Osteoblast (primary cell): ENCODE measurements around the gene TRUB1. TPM values are rescaled to one million over a fixed set of nuclear protein-coding genes. Genes with fewer than 3 reads are reported as not detected.

Experiments used
- DNase-seq: peaks from one replicate; pipeline ENCODE4 v3.0.0; 2011; ENCODE audit warnings: low spot score, mixed read lengths; ENCODE audit not compliant: insufficient read length; ENCODE audit errors: missing footprints
- H2AFZ ChIP-seq: 2 replicates; pipeline ENCODE4 v1.6.0; 2011; ENCODE audit warnings: mild to moderate bottlenecking, low read length
- H3K27ac ChIP-seq: 2 replicates; pipeline ENCODE4 v1.5.1; 2011; ENCODE audit warnings: mild to moderate bottlenecking, low read depth, low read length, moderate library complexity
- H3K27me3 ChIP-seq: 2 replicates; pipeline ENCODE4 v1.6.0; 2012; ENCODE audit warnings: mild to moderate bottlenecking, control low read depth, inconsistent platforms, low read length, moderate library complexity; ENCODE audit not compliant: insufficient read depth
- H3K36me3 ChIP-seq: 2 replicates; pipeline ENCODE4 v1.5.1; 2011; ENCODE audit warnings: mild to moderate bottlenecking, low read length, control low read depth, moderate library complexity; ENCODE audit not compliant: insufficient read depth
- H3K4me1 ChIP-seq: 2 replicates; pipeline ENCODE4 v1.5.1; 2011; ENCODE audit warnings: mild to moderate bottlenecking, low read length, control low read depth, moderate library complexity; ENCODE audit not compliant: insufficient read depth
- H3K4me2 ChIP-seq: 2 replicates; pipeline ENCODE4 v1.6.0; 2011; ENCODE audit warnings: mild to moderate bottlenecking, low read length; ENCODE audit not compliant: insufficient read depth
- H3K4me3 ChIP-seq: fragments of 200-600 bp; sonication (generic); 3 replicates; pipeline ENCODE4 v1.5.1; 2012; ENCODE audit warnings: mild to moderate bottlenecking, low read length, inconsistent platforms; ENCODE audit not compliant: insufficient read depth
- H3K79me2 ChIP-seq: 2 replicates; pipeline ENCODE4 v1.6.0; 2012; ENCODE audit warnings: mild to moderate bottlenecking, low read length, control low read depth, inconsistent platforms; ENCODE audit not compliant: insufficient read depth
- H3K9me3 ChIP-seq: 2 replicates; pipeline ENCODE4 v1.5.1; 2011; ENCODE audit warnings: low read depth, low read length, control low read depth
- H4K20me1 ChIP-seq: 2 replicates; pipeline ENCODE4 v1.6.0; 2012; ENCODE audit warnings: mild to moderate bottlenecking, low read length, control low read depth; ENCODE audit not compliant: insufficient read depth
- small RNA-seq: library from RNA; depleted of rRNA; stranded (forward); fragments of <200 nt; gene quantifications from one replicate; pipeline ENCODE3, GENCODE V24; 2012
- total RNA-seq: library from RNA; depleted of rRNA; stranded (reverse); fragments of >200 nt; gene quantifications from 2 replicates; pipeline ENCODE4 v1.2.3, GENCODE V29; 2012
- TF ChIP-seq, protein P1 (sequence below): IDR thresholded peaks from 2 replicates; pipeline ENCODE4 v1.5.1; 2011; ENCODE audit warnings: mild to moderate bottlenecking, low read depth, low read length, moderate library complexity; ENCODE audit errors: extremely low read depth

Gene TRUB1
- total RNA-seq, 1 donor, result 28.6 TPM

DNA sequence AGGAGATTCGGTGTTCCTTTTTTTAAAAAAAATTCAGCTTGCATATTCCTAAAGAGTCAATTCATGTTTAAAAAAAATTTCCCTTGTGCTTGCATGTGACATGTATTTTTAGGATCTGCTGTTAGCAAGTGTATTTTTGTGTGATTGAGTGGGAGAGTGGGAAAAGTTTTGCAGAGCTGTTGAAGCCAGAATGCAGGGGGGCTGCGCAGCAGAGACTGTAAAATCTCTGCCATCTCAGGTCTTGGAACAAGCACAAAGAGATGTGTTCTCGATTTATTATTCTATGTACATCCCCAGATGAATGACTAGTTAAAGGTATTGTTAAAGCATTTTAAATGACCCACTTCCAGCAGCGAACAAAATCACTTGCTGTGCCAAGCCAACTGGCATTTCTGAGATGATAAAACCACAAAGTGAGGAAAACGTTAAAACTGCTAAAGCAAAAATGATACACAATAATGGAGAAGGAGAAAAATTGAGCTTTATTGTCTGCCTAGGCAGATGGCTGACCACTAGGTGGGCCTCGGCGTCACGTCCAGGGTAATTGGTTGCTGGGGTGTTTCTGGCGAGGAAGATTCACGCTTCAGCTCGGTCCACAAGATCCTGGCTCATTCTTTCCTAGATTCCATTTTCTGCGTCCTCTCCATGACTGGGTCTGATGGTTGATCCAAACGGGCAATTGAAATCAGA lies 88.2 kb downstream of the TRUB1 start:
- Histone ChIP-seq H3K4me3 (no peak overlapping the region), H3K27ac (no peak overlapping the region), H3K9me3 (no peaks in the 10 kb centered on the region), H4K20me1 (no peaks in the 10 kb centered on the region), H3K4me2 (no peak overlapping the region), H3K36me3 (no peaks in the 10 kb centered on the region), H2AFZ (no peak overlapping the region), H3K79me2 (no peaks in the 10 kb centered on the region), H3K27me3 (peaks cover 13% of the 10 kb centered on the region), H3K4me1 (no peaks in the 10 kb centered on the region)
- TF ChIP-seq, protein P1, sequence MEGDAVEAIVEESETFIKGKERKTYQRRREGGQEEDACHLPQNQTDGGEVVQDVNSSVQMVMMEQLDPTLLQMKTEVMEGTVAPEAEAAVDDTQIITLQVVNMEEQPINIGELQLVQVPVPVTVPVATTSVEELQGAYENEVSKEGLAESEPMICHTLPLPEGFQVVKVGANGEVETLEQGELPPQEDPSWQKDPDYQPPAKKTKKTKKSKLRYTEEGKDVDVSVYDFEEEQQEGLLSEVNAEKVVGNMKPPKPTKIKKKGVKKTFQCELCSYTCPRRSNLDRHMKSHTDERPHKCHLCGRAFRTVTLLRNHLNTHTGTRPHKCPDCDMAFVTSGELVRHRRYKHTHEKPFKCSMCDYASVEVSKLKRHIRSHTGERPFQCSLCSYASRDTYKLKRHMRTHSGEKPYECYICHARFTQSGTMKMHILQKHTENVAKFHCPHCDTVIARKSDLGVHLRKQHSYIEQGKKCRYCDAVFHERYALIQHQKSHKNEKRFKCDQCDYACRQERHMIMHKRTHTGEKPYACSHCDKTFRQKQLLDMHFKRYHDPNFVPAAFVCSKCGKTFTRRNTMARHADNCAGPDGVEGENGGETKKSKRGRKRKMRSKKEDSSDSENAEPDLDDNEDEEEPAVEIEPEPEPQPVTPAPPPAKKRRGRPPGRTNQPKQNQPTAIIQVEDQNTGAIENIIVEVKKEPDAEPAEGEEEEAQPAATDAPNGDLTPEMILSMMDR, result peak; percentile 11
- no peak for DNase-seq

DNA sequence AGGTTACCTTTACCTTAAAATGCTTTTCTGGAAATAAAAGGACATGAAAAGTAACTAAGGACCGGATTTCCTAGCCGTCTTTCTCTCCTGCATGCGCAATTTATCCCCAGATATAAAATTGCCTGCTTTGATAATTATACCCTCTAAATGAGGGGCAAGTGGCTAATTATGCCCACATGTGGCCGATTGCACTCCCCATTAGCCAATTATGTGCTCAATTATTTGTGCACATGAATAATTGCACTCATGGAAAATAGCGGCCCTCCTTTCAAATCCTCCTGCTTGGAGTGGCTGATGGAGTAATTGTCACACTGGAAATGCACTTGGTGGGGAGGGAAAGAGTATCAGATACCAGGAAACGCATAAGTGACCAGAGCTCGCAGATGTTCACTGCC lies 88.7 kb downstream of the TRUB1 start:
- Histone ChIP-seq H4K20me1 (no peaks in the 10 kb centered on the region), H3K4me2 (no peak overlapping the region)

More for the DNA sequence above, 88.7 kb downstream of the TRUB1 start:
- H3K9me3 ChIP-seq, result no peaks in the 10 kb centered on the region
- TF ChIP-seq, protein P1, result no peak
- peaks cover 13% of the 10 kb centered on the region for H3K27me3 ChIP-seq
- H3K4me1 ChIP-seq, result no peaks in the 10 kb centered on the region
- H3K27ac ChIP-seq, result no peak overlapping the region
- no peak overlapping the region for H2AFZ ChIP-seq
- no peak overlapping the region for H3K4me3 ChIP-seq
- H3K79me2 ChIP-seq, result no peaks in the 10 kb centered on the region
- no peaks in the 10 kb centered on the region for H3K36me3 ChIP-seq
- no peak for DNase-seq

Small RNAs within 50 kb of the gene (small RNA-seq; reads per million reads assigned to genes)
- gene RNU6-1121P, result not detected

Other genes with a start within 250 kb of the TRUB1 start
- 49.6 and 51.9 TPM in 2 replicates for gene FHIP2A, start 116.4 kb upstream of the TRUB1 start, total RNA-seq
- gene ATRNL1, start 155.2 kb downstream of the TRUB1 start, total RNA-seq, result 1.2 and 1.4 TPM in 2 replicates